B cell (primary cell): ENCODE data around the gene NPBWR2.

Experiments
- EZH2 ChIP-seq: IDR thresholded peaks from 2 replicates; pipeline ENCODE4 v1.6.1; 2012; ENCODE audit warnings: borderline replicate concordance, low read depth, mild to moderate bottlenecking, moderate library complexity, low read length; ENCODE audit not compliant: insufficient read depth, poor library complexity, severe bottlenecking
- TF ChIP-seq, protein P1 (sequence below): fragments of 200-600 bp; IDR thresholded peaks from one replicate; pipeline ENCODE4 v1.8.0; 2022; ENCODE audit warnings: antibody characterized with exemption, mild to moderate bottlenecking

DNA sequence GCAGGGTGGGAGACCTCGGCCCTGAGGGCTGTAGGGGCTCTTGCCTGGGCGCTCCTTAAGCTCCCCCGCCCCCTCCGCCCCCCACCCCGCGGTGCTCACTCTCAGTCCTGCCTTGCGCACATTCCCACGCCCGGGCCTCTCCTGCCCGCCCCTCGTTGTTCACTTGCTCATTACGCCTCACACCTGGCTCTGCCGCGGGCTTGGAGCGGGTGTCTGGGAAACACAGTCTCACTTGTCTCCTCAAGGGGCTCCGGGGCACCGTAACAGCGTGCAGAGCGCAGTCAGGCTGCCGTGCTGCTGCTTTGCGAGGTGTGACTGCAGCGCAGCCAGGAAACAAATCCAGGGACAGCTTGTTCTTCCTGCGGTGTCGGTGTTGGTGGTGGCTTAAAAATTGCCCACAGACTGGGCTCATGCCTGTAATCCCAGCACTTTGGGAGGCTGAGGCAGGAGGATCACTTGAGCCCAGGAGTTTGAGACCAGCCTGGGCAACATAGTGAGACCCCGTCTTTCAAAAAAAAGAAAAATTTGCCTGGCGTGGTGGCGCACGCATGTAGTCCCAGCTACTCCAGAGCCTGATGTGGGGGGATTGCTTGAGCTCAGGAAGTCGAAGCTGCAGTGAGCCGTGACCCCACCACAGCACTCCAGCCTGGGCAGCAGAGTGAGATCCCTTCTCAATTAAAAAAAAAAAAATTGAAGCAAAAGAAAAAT lies 4.6 kb downstream of the NPBWR2 start:
- TF ChIP-seq, protein P1, sequence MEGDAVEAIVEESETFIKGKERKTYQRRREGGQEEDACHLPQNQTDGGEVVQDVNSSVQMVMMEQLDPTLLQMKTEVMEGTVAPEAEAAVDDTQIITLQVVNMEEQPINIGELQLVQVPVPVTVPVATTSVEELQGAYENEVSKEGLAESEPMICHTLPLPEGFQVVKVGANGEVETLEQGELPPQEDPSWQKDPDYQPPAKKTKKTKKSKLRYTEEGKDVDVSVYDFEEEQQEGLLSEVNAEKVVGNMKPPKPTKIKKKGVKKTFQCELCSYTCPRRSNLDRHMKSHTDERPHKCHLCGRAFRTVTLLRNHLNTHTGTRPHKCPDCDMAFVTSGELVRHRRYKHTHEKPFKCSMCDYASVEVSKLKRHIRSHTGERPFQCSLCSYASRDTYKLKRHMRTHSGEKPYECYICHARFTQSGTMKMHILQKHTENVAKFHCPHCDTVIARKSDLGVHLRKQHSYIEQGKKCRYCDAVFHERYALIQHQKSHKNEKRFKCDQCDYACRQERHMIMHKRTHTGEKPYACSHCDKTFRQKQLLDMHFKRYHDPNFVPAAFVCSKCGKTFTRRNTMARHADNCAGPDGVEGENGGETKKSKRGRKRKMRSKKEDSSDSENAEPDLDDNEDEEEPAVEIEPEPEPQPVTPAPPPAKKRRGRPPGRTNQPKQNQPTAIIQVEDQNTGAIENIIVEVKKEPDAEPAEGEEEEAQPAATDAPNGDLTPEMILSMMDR, result no peak
- no peak for TF ChIP-seq EZH2
